ENCODE data around the gene TWF2. TPM values are rescaled to one million over a fixed set of nuclear protein-coding genes. Genes with fewer than 3 reads are reported as not detected.

Gene TWF2
- total RNA-seq, 1 experiment from 2014 or later: 102 TPM

GRCh38 chr3:52259035-52259434, 20.1 kb upstream of the TWF2 start:
- no peak for DNase-seq
- Histone ChIP-seq H3K9me2 (ENCODE audit: insufficient read depth) (no peaks in the 10 kb centered on the region), H3K27ac (no peak overlapping the region), H3F3A (ENCODE audit: insufficient read depth, low read depth) (peaks cover 12% of the 10 kb centered on the region; the same call in 1 of the 2 replicates), H2AFZ (no peak overlapping the region), H3K9me3 (ENCODE audit: insufficient read depth, low read depth) (no peaks in the 10 kb centered on the region), H3K4me3 (no peak overlapping the region), H3K4me2 (no peak overlapping the region), H3K27me3 (ENCODE audit: insufficient read depth, low read depth) (no peaks in the 10 kb centered on the region), H3K36me3 (ENCODE audit: low read depth) (peaks cover 59% of the 10 kb centered on the region), H3K79me2 (ENCODE audit: low read depth) (peaks cover 38% of the 10 kb centered on the region), H3K4me1 (replicated peaks; ENCODE audit: insufficient read depth) (no peaks in the 10 kb centered on the region), H4K20me1 (ENCODE audit: insufficient read depth) (peaks cover 7% of the 10 kb centered on the region)
- ChIA-PET POLR2A (ENCODE audit: unreplicated experiment) (no interaction called here), CTCF (no interaction called here)
- intact Hi-C loops (cut with micrococcal nuclease; ENCODE audit: unreplicated experiment): no loop called here
- BruUV-seq (replicated peaks): no TSS peak
- TF ChIP-seq EZH2 (IDR thresholded peaks at IDR 0.05; ENCODE audit: low read depth) (no peak), CTCF (conservative IDR thresholded peaks at IDR 0.05) (no peak)

GRCh38 chr3:52257911-52258310, 19.0 kb upstream of the TWF2 start:
- H3K36me3 ChIP-seq (ENCODE audit: low read depth): peaks cover 47% of the 10 kb centered on the region
- no peaks in the 10 kb centered on the region for H3K9me2 ChIP-seq (ENCODE audit: insufficient read depth)
- no TSS peak for BruUV-seq (replicated peaks)
- no peak for DNase-seq
- H3K9me3 ChIP-seq (ENCODE audit: insufficient read depth, low read depth): no peaks in the 10 kb centered on the region
- H3K4me2 ChIP-seq: no peak overlapping the region
- H3F3A ChIP-seq (ENCODE audit: insufficient read depth, low read depth): peaks cover 7% of the 10 kb centered on the region; the same call in 1 of the 2 replicates
- H4K20me1 ChIP-seq (ENCODE audit: insufficient read depth): peaks cover 7% of the 10 kb centered on the region
- no peak overlapping the region for H3K27ac ChIP-seq
- H2AFZ ChIP-seq: no peak overlapping the region
- CTCF ChIA-PET: no interaction called here
- H3K4me1 ChIP-seq (replicated peaks; ENCODE audit: insufficient read depth): no peaks in the 10 kb centered on the region
- intact Hi-C loops (cut with micrococcal nuclease; ENCODE audit: unreplicated experiment): no loop called here
- no peak overlapping the region for H3K4me3 ChIP-seq
- TF ChIP-seq CTCF (conservative IDR thresholded peaks at IDR 0.05): no peak
- TF ChIP-seq EZH2 (IDR thresholded peaks at IDR 0.05; ENCODE audit: low read depth): no peak
- H3K27me3 ChIP-seq (ENCODE audit: insufficient read depth, low read depth): no peaks in the 10 kb centered on the region
- POLR2A ChIA-PET (ENCODE audit: unreplicated experiment): no interaction called here
- H3K79me2 ChIP-seq (ENCODE audit: low read depth): peaks cover 27% of the 10 kb centered on the region

- H3K4me1 ChIP-seq (replicated peaks; ENCODE audit: insufficient read depth): no peaks in the 10 kb centered on the region
- H3K4me2 ChIP-seq: no peak overlapping the region
- no peaks in the 10 kb centered on the region for H3K9me3 ChIP-seq (ENCODE audit: insufficient read depth, low read depth)
- no peak for DNase-seq
- CTCF ChIA-PET: no interaction called here
- no peaks in the 10 kb centered on the region for H3K27me3 ChIP-seq (ENCODE audit: insufficient read depth, low read depth)
- peaks cover 1% of the 10 kb centered on the region for H4K20me1 ChIP-seq (ENCODE audit: insufficient read depth)
- no TSS peak for BruUV-seq (replicated peaks)
- peaks cover 10% of the 10 kb centered on the region; the same call in 1 of the 2 replicates for H3F3A ChIP-seq (ENCODE audit: insufficient read depth, low read depth)
- H2AFZ ChIP-seq: no peak overlapping the region
- peaks cover 14% of the 10 kb centered on the region; the same call in 1 of the 2 replicates for H3K79me2 ChIP-seq (ENCODE audit: low read depth)
- peaks cover 35% of the 10 kb centered on the region for H3K36me3 ChIP-seq (ENCODE audit: low read depth)
- H3K9me2 ChIP-seq (ENCODE audit: insufficient read depth): no peaks in the 10 kb centered on the region
- POLR2A ChIA-PET (ENCODE audit: unreplicated experiment): no interaction called here
- TF ChIP-seq EZH2 (IDR thresholded peaks at IDR 0.05; ENCODE audit: low read depth): no peak
- TF ChIP-seq CTCF (conservative IDR thresholded peaks at IDR 0.05): no peak
- H3K27ac ChIP-seq: no peak overlapping the region
- intact Hi-C loops (cut with micrococcal nuclease; ENCODE audit: unreplicated experiment): no loop called here
- no peak overlapping the region for H3K4me3 ChIP-seq
These were observed 17.7 kb upstream of the TWF2 start for GRCh38 chr3:52256622-52257021.
